SK-N-SH treated with all-trans-retinoic acid at 6 μM for 48 hours (cell line): ENCODE results near the gene TIAM1.

Experiments used
- ATAC-seq: fragments of 200-7000 bp; cut with Tn5 transposase; 3 replicates; pipeline ENCODE4 v1.9.1; 2020; ENCODE audit warnings: mild to moderate bottlenecking, moderate library complexity
- BACH2 ChIP-seq: fragments of 250-450 bp; sonication (Bioruptor Pico); IDR thresholded peaks from 2 replicates; pipeline ENCODE4 v1.9.0; 2021; ENCODE audit warnings: mild to moderate bottlenecking, borderline replicate concordance
- CSDC2 ChIP-seq: fragments of 250-450 bp; sonication (Bioruptor Pico); IDR thresholded peaks from 2 replicates; pipeline ENCODE4 v1.5.0; 2020; ENCODE audit warnings: mild to moderate bottlenecking, moderate library complexity
- CSRNP3 ChIP-seq: fragments of 250-450 bp; sonication (Bioruptor Pico); IDR thresholded peaks from 2 replicates; pipeline ENCODE4 v1.5.1; 2021; ENCODE audit warnings: mild to moderate bottlenecking, moderate library complexity
- ESRRG ChIP-seq: fragments of 250-450 bp; sonication (Bioruptor Pico); IDR thresholded peaks from 2 replicates; pipeline ENCODE4 v1.6.1; 2021; ENCODE audit warnings: mild to moderate bottlenecking
- GLIS3 ChIP-seq: fragments of 250-450 bp; sonication (Bioruptor Pico); IDR thresholded peaks from 2 replicates; pipeline ENCODE4 v1.5.0; 2020; ENCODE audit warnings: mild to moderate bottlenecking, moderate library complexity
- ISL1 ChIP-seq: fragments of 250-450 bp; sonication (Bioruptor Pico); IDR thresholded peaks from 2 replicates; pipeline ENCODE4 v2.1.2; 2022; ENCODE audit warnings: mild to moderate bottlenecking, moderate library complexity
- OSR1 ChIP-seq: fragments of 250-450 bp; sonication (Bioruptor Pico); IDR thresholded peaks from 2 replicates; pipeline ENCODE4 v1.8.0; 2022; ENCODE audit warnings: moderate library complexity, mild to moderate bottlenecking, inconsistent platforms
- PATZ1 ChIP-seq: fragments of 250-450 bp; sonication (Bioruptor Pico); IDR thresholded peaks from 2 replicates; pipeline ENCODE4 v1.8.0; 2020; ENCODE audit warnings: mild to moderate bottlenecking, moderate library complexity, borderline replicate concordance
- SNAI2 ChIP-seq: fragments of 250-450 bp; sonication (Bioruptor Pico); IDR thresholded peaks from 2 replicates; pipeline ENCODE4 v1.5.0; 2020; ENCODE audit warnings: mild to moderate bottlenecking, moderate library complexity
- TCF4 ChIP-seq: fragments of 250-450 bp; sonication (Bioruptor Pico); IDR thresholded peaks from 2 replicates; pipeline ENCODE4 v1.8.0; 2021; ENCODE audit warnings: mild to moderate bottlenecking, moderate library complexity, borderline replicate concordance
- TOX ChIP-seq: fragments of 250-450 bp; sonication (Bioruptor Pico); IDR thresholded peaks from 2 replicates; pipeline ENCODE4 v1.8.0; 2021; ENCODE audit warnings: mild to moderate bottlenecking, moderate library complexity, borderline replicate concordance
- TSHZ2 ChIP-seq: fragments of 250-450 bp; sonication (Bioruptor Pico); IDR thresholded peaks from 2 replicates; pipeline ENCODE4 v1.5.0; 2020; ENCODE audit warnings: mild to moderate bottlenecking, moderate library complexity
- ZC3H10 ChIP-seq: fragments of 250-450 bp; sonication (Bioruptor Pico); IDR thresholded peaks from 2 replicates; pipeline ENCODE4 v1.5.1; 2021; ENCODE audit warnings: mild to moderate bottlenecking, moderate library complexity
- ZFP3 ChIP-seq: fragments of 250-450 bp; sonication (Bioruptor Pico); IDR thresholded peaks from 2 replicates; pipeline ENCODE4 v1.5.0; 2020; ENCODE audit warnings: mild to moderate bottlenecking, moderate library complexity
- ZFP30 ChIP-seq: fragments of 450-650 bp; formaldehyde crosslinking; IDR thresholded peaks from 2 replicates; pipeline ENCODE4 v1.5.0; 2022; ENCODE audit warnings: mild to moderate bottlenecking, moderate library complexity
- ZNF565 ChIP-seq: fragments of 450-650 bp; formaldehyde crosslinking; conservative IDR thresholded peaks from 2 replicates; pipeline ENCODE4 v1.5.0; 2020; ENCODE audit warnings: low read depth, mild to moderate bottlenecking, moderate library complexity
- ZNF70 ChIP-seq: fragments of 450-650 bp; formaldehyde crosslinking; IDR thresholded peaks from 2 replicates; pipeline ENCODE4 v1.5.0; 2020; ENCODE audit warnings: mild to moderate bottlenecking, moderate library complexity
- ZNF8 ChIP-seq: fragments of 450-650 bp; formaldehyde crosslinking; IDR thresholded peaks from 2 replicates; pipeline ENCODE4 v1.5.0; 2020; ENCODE audit warnings: mild to moderate bottlenecking, moderate library complexity
- TF ChIP-seq, protein P1 (sequence below): fragments of 250-450 bp; sonication (Bioruptor Pico); IDR thresholded peaks from 2 replicates; pipeline ENCODE4 v1.5.1; 2020; ENCODE audit warnings: low read depth, mild to moderate bottlenecking, moderate library complexity
- TF ChIP-seq, protein P2 (sequence below): fragments of 250-450 bp; sonication (Bioruptor Pico); IDR thresholded peaks from 2 replicates; pipeline ENCODE4 v1.8.0; 2021; ENCODE audit warnings: low read depth, mild to moderate bottlenecking, moderate library complexity, borderline replicate concordance

TIAM1 gene

DNA sequence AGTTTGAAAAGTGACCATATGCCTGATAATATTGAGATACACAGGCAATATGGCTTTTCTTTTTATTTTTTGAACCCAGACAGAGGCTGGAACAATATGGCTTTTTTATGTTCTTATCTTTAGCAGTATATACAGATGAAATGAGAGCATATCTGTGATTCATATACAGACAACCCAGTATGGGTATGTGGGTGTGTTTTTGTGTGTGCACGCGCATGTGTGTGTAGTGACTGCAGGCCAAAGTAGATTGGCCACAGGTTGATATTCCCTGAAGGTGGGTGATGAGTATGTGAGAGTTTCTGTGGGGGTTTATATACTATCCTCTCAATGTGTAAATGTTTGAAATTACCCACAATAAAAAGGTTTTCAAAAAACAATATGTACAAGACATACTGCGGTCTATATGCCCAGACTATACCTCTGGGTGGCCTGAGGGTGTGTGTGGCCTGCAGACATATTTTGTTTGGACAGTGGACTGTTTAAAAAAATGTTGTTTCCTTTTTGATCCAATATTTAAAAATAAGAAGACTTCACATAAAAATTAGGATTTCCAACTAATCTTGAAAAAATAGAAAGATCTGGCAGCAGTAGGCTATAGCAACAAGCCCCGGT lies 26.3 kb upstream of the TIAM1 start:
- ATAC-seq = no peak
- TF ChIP-seq GLIS3 (CRISPR knock-in tag) (no peak), BACH2 (CRISPR knock-in tag) (no peak), ZNF8 (no peak), ZFP3 (CRISPR knock-in tag) (no peak), TCF4 (no peak), SNAI2 (CRISPR knock-in tag) (no peak), ZNF70 (CRISPR knock-in tag) (no peak), ZFP30 (CRISPR knock-in tag) (no peak), CSDC2 (no peak)
- TF ChIP-seq, protein P1, sequence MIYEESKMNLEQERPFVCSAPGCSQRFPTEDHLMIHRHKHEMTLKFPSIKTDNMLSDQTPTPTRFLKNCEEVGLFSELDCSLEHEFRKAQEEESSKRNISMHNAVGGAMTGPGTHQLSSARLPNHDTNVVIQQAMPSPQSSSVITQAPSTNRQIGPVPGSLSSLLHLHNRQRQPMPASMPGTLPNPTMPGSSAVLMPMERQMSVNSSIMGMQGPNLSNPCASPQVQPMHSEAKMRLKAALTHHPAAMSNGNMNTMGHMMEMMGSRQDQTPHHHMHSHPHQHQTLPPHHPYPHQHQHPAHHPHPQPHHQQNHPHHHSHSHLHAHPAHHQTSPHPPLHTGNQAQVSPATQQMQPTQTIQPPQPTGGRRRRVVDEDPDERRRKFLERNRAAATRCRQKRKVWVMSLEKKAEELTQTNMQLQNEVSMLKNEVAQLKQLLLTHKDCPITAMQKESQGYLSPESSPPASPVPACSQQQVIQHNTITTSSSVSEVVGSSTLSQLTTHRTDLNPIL (CRISPR knock-in tag) = no peak
- TF ChIP-seq, protein P2, sequence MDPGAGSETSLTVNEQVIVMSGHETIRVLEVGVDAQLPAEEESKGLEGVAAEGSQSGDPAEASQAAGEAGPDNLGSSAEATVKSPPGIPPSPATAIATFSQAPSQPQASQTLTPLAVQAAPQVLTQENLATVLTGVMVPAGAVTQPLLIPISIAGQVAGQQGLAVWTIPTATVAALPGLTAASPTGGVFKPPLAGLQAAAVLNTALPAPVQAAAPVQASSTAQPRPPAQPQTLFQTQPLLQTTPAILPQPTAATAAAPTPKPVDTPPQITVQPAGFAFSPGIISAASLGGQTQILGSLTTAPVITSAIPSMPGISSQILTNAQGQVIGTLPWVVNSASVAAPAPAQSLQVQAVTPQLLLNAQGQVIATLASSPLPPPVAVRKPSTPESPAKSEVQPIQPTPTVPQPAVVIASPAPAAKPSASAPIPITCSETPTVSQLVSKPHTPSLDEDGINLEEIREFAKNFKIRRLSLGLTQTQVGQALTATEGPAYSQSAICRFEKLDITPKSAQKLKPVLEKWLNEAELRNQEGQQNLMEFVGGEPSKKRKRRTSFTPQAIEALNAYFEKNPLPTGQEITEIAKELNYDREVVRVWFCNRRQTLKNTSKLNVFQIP (CRISPR knock-in tag) = no peak

GRCh38 chr21:31368361-31368760 lies 24.3 kb upstream of the TIAM1 start:
- TF ChIP-seq TOX (CRISPR knock-in tag) (no peak), PATZ1 (CRISPR knock-in tag) (no peak), SNAI2 (CRISPR knock-in tag) (no peak), ZNF565 (CRISPR knock-in tag) (no peak), ZFP30 (CRISPR knock-in tag) (no peak), ESRRG (CRISPR knock-in tag) (no peak), TCF4 (no peak), GLIS3 (CRISPR knock-in tag) (no peak), OSR1 (CRISPR knock-in tag) (no peak), CSRNP3 (CRISPR knock-in tag) (no peak), ISL1 (no peak), BACH2 (CRISPR knock-in tag) (no peak), ZFP3 (CRISPR knock-in tag) (no peak), TSHZ2 (no peak), ZC3H10 (CRISPR knock-in tag) (no peak), ZNF8 (no peak)
- TF ChIP-seq, protein P1 (CRISPR knock-in tag) = no peak
- TF ChIP-seq, protein P2 (CRISPR knock-in tag) = no peak
- ATAC-seq = no peak
